Testis (tissue), 3 donors: ENCODE results near the gene RAP2A. TPM values are rescaled to one million over a fixed set of nuclear protein-coding genes. Genes with fewer than 3 reads are reported as not detected.

Experiments used
- DNase-seq: peaks from one replicate; pipeline ENCODE4 v3.0.0-alpha.2; 2019
- H3K27ac ChIP-seq, 2 donors: fragments of 200-600 bp; sonication (generic); one replicate each; pipeline ENCODE4 v1.5.1; 2019
- H3K27me3 ChIP-seq: fragments of 200-600 bp; sonication (generic); one replicate; pipeline ENCODE4 v1.5.1; 2019
- H3K36me3 ChIP-seq: fragments of 200-600 bp; sonication (generic); one replicate; pipeline ENCODE4 v1.5.1; 2017; ENCODE audit warnings: low read depth; ENCODE audit errors: missing control alignments
- H3K4me1 ChIP-seq: fragments of 200-600 bp; sonication (generic); one replicate; pipeline ENCODE4 v1.5.1; 2019
- H3K4me3 ChIP-seq, 2 donors: fragments of 200-600 bp; sonication (generic); one replicate each; pipeline ENCODE4 v1.5.1; 2017 to 2019
- H3K9me3 ChIP-seq: fragments of 200-600 bp; sonication (generic); one replicate; pipeline ENCODE4 v1.5.1; 2017
- POLR2A ChIP-seq: fragments of 450-650 bp; IDR thresholded peaks from one replicate; pipeline ENCODE4 v1.6.1; 2017; ENCODE audit warnings: antibody characterized with exemption, mild to moderate bottlenecking, moderate library complexity
- WGBS, 2 donors: methylation state at CpG; one replicate each; pipeline ENCODE4 v1.1.5; 2018; 5-methylcytosine and 5-hydroxymethylcytosine counted together
- intact Hi-C: fragments of 100-400 bp; cut with DNase I; formaldehyde crosslinking; loops from one replicate; pipeline ENCODE4 v1.15.1; 2023; ENCODE audit warnings: low total_unique reads
- polyA plus RNA-seq: library from polyadenylated mRNA; stranded (reverse); fragments of 350-450 nt; fragmentation: Illumina TruSeq; extraction: RNeasy Lipid Tissue Mini Kit (QIAGEN cat#74804); gene quantifications from one replicate; pipeline ENCODE4 v1.2.3, GENCODE V29; 2014; ENCODE audit warnings: low read depth, low replicate concordance; ENCODE audit not compliant: insufficient read depth
- total RNA-seq, 2 donors: library from RNA; depleted of rRNA; stranded (reverse); fragments of >200 nt; gene quantifications; one replicate each; pipeline ENCODE4 v1.2.3, GENCODE V29; 2016
- TF ChIP-seq, protein P1 (sequence below), 3 experiments: fragments of 450-650 bp in 2 of 3; fragments of 200-600 bp in 1 of 3; sonication (generic) in 1 of 3; IDR thresholded peaks; one replicate each; pipeline ENCODE4 v1.5.1; 2016 to 2019; ENCODE audit warnings: antibody characterized with exemption in 3 of 3, mild to moderate bottlenecking in 2 of 3, moderate library complexity in 1 of 3

Gene RAP2A
- total and polyA plus RNA-seq, 3 donors from 2014 or later, result 9.1 to 11.5 (median 10.6) TPM

DNA sequence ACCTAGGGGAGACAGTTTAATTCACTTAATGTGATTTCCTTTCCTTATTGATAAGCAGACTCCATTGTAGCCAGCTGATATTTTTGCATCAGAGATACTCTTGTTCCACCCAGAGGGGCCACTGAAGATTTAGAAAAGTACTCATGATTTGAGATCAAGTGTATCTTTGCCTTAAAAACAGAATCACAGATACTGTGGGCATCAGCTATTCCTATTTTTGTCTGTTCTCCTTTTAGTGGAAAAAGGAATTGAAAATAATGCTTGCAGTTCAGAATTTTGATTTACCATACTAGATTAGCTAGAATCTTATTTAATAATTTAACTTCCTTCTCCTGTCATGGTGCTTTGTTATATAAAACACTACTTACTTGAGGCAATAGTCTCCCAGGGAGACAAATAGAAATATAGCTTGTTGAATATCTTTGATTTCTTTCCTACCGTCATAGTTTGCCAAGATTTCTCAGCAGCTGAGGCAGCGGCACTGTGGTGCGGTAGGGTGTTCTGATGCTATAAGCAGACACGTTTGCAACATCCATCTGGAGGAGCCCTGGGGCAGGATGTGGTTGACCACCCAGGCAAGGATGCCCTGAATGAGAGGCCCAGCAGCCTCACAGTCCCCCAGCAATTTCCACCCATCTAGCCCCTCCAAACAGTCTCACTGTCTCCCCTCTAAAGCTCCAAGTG lies 47.0 kb upstream of the RAP2A start:
- no peaks in the 10 kb centered on the region for H3K4me1 ChIP-seq
- intact Hi-C loops, result no loop called here
- no peaks in the 10 kb centered on the region for H3K9me3 ChIP-seq
- H3K36me3 ChIP-seq, result no peaks in the 10 kb centered on the region
- H3K4me3 ChIP-seq, result no peak overlapping the region
- no peaks in the 10 kb centered on the region for H3K27me3 ChIP-seq
- no peak for TF ChIP-seq POLR2A
- no peak for DNase-seq
- no peak overlapping the region for H3K27ac ChIP-seq
- WGBS, 2 donors, result 73 to 90% methylated on average over 4 of the region's 4 CpGs

DNA sequence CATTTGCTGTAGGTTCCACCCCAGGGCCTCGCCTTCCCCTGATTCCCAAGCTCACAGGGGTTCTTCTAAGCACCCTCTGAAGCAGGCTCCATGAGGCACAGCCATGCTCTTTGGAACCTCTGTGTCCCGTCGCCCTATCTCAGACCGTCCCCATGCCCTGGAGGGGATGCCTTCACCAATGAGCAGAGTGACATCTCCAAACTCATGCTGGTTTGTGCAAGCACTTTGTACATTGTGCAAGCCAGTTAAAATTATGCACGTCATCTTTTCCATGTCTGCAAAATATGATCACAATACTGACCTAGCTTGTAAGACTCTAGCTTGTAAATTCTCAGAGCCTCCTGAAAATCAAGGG lies 46.5 kb upstream of the RAP2A start:
- H3K27me3 ChIP-seq, result no peaks in the 10 kb centered on the region
- no peak for DNase-seq
- H3K27ac ChIP-seq, result no peak overlapping the region
- no peaks in the 10 kb centered on the region for H3K9me3 ChIP-seq
- H3K4me3 ChIP-seq, result no peak overlapping the region
- no peak for TF ChIP-seq POLR2A
- TF ChIP-seq, protein P1, sequence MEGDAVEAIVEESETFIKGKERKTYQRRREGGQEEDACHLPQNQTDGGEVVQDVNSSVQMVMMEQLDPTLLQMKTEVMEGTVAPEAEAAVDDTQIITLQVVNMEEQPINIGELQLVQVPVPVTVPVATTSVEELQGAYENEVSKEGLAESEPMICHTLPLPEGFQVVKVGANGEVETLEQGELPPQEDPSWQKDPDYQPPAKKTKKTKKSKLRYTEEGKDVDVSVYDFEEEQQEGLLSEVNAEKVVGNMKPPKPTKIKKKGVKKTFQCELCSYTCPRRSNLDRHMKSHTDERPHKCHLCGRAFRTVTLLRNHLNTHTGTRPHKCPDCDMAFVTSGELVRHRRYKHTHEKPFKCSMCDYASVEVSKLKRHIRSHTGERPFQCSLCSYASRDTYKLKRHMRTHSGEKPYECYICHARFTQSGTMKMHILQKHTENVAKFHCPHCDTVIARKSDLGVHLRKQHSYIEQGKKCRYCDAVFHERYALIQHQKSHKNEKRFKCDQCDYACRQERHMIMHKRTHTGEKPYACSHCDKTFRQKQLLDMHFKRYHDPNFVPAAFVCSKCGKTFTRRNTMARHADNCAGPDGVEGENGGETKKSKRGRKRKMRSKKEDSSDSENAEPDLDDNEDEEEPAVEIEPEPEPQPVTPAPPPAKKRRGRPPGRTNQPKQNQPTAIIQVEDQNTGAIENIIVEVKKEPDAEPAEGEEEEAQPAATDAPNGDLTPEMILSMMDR (IDR thresholded peaks at IDR 0.05), result no peak
- WGBS, 2 donors, result 86 to 93% methylated on average over 3 to 5 of the region's 5 CpGs
- no peaks in the 10 kb centered on the region for H3K4me1 ChIP-seq
- no peaks in the 10 kb centered on the region for H3K36me3 ChIP-seq
- intact Hi-C loops, result no loop called here

- DNase-seq, result no peak
- H3K4me3 ChIP-seq, result no peak overlapping the region
- no peaks in the 10 kb centered on the region for H3K4me1 ChIP-seq
- no peaks in the 10 kb centered on the region for H3K27me3 ChIP-seq
- intact Hi-C loops, result no loop called here
- TF ChIP-seq, protein P1 (IDR thresholded peaks at IDR 0.05), result no peak
- no peak for TF ChIP-seq POLR2A
- H3K9me3 ChIP-seq, result no peaks in the 10 kb centered on the region
- no peaks in the 10 kb centered on the region for H3K36me3 ChIP-seq
- H3K27ac ChIP-seq, result no peak overlapping the region
- WGBS, 2 donors, result 85 to 88% methylated on average over 1 of the region's 1 CpG
These were observed 46.1 kb upstream of the RAP2A start for GRCh38 chr13:97387890-97388289.

- no peaks in the 10 kb centered on the region for H3K36me3 ChIP-seq
- 70 to 78% methylated on average over 3 of the region's 3 CpGs for WGBS, 2 donors
- H3K27ac ChIP-seq, result no peak overlapping the region
These were observed 45.6 kb upstream of the RAP2A start for GRCh38 chr13:97388373-97388772.

DNA sequence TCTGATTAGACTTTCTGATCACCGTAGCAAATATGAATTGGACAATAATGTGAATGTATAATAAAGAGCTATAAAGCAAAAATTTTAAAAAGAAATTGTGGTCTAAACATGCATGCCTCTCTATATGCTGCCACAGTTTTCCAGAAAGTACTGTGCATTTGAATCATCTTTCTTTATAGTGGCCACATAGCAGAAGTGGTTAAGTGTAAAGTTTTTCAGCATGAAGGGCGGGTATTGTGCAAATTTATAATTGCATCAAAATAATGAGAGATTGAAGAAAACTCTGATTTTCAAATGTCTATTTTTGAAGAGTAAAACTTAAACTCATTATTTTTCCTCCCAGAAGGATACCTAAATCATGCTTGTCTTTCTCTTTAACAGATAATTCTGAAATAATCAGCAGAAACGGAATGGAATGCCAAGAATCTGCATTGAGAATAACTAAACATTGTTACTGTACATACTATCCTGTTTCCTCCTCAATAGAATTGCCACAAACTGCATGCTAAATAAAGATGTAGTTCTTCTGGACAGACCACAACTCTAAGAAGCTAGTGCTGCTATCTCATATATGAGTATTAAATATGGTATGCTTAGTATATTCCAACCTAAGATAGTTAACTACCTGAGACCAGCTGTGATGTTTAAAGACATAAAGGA lies 42.9 kb upstream of the RAP2A start:
- WGBS, 2 donors, result 69 to 75% methylated on average over 3 of the region's 3 CpGs
- no peak overlapping the region for H3K27ac ChIP-seq
- TF ChIP-seq POLR2A, result no peak
- TF ChIP-seq, protein P1 (IDR thresholded peaks at IDR 0.05), result no peak

More at GRCh38 chr13:97388373-97388772, 45.6 kb upstream of the RAP2A start:
- H3K4me3 ChIP-seq, result no peak overlapping the region
- no peaks in the 10 kb centered on the region for H3K4me1 ChIP-seq
- DNase-seq, result no peak
- H3K27me3 ChIP-seq, result no peaks in the 10 kb centered on the region
- intact Hi-C loops, result no loop called here
- H3K9me3 ChIP-seq, result no peaks in the 10 kb centered on the region
- TF ChIP-seq POLR2A, result no peak
- TF ChIP-seq, protein P1 (IDR thresholded peaks at IDR 0.05), result no peak

More for the DNA sequence above, 42.9 kb upstream of the RAP2A start:
- Histone ChIP-seq H3K4me3 (no peak overlapping the region), H3K36me3 (no peaks in the 10 kb centered on the region), H3K9me3 (no peaks in the 10 kb centered on the region), H3K4me1 (no peaks in the 10 kb centered on the region), H3K27me3 (no peaks in the 10 kb centered on the region)
- intact Hi-C loops, result no loop called here
- DNase-seq, result no peak
